GM21360 (cell line): ENCODE results near the gene DUSP6.

ENCODE experiments used
- ATAC-seq: cut with Tn5 transposase; IDR thresholded peaks from one replicate; pipeline ENCODE4 v1.9.1; 2021; ENCODE audit warnings: mild to moderate bottlenecking, moderate library complexity; ENCODE audit not compliant: unreplicated experiment

DUSP6 gene

GRCh38 chr12:89334548-89335169 is 17.6 kb downstream of the DUSP6 start:
- ATAC-seq, result no peak

DNA sequence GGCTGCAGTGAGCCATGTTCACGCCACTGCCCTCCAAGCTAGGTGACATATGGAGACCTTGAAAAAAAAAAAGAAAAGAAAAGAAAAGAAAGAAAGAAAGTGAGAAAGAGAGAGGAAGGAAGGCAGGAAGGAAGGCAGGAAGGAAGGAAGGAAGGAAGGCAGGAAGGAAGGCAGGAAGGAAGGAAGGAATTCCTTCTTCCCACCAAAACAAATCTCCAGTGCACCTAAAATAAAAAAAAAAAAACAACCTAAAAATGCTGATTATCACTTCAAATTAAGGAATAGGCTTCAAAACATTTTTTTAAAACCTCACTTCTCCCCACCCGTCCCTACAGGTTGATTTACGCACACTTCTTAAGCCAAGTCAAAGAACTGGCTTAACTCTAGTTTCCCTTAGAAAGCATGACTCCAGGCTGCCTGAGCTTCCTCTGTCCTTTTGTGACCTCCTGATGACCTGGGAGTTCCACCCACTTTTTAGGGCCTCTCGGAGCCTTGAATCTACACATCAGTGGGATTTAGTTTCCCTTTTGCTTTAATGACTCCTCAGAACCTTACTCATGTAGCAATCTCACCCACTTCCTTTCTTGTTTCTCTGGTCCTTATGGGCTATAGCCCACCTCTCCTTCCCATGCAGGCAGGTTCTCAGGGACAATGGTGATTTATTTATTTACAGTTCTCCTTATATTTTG is 18.6 kb downstream of the DUSP6 start:
- ATAC-seq, result peak; percentile 73

GRCh38 chr12:89328151-89329030 is 23.9 kb downstream of the DUSP6 start:
- ATAC-seq, result no peak

DNA sequence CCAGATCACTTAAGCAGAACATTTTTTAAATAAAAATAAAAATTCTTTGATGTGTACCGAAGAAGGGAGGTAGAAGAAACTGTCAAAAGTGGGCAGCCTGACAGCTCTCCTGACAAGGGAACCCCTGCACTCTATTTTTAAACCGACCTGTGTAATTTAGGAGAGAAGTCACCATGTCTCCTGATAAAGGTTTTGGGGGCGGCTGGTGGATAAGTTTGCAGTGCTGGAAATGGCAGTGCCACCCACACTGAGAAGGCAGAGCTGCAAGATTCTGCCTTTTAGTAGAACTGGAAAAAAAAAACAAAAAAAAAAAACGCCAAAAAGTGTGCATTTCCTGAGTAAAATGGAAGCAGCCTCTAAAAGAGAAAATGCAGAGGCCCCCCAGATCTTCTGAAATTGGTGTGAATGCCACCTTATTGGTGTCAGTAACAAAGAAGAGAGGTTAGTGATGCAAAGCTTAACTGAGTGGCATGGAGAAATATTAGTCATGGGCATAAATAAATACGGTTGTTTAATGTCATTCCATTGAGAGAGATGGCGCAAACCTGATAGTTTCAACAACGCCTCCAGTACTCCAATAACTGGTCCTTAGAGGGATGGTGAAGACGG is 24.7 kb downstream of the DUSP6 start:
- ATAC-seq, result no peak

DNA sequence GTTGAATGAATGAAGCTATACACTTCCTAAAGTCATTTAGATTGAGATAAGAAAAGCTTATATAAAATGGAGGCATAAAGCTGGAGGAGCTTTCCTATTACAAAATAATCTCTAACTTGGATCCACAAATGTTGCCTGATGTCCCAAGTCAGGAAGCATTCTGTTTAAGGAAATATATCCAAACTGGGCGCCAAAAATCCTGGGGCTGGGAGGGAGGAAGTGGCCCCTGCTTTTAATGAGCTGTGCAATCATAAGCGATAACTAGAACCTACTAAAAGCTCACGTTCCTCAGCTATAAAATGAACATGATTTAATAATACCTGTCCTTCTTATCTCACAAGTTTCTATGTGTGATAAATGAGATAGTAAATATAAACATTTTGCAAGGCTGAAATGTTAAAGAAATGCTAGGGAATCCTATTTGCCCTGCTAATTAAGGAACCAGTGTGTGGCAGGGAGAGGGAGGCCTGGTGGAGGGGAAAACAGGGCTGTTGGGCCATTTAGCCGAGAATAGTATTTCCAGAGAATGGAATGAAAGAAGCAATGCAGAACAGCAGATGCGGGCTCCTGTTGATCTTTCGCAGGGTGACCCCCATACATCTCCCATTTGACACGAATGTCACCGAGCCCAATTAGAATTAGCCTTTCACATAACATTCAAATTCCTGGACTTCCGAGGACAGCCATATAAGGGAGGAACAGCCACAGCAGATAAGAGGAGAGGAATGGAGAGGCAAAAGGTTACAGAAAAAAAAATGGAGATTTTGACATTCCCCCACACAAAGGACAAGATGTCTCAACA is 25.9 kb downstream of the DUSP6 start:
- ATAC-seq, result no peak

GRCh38 chr12:89325495-89325894 is 26.8 kb downstream of the DUSP6 start:
- ATAC-seq, result no peak

GRCh38 chr12:89324437-89324836 is 27.9 kb downstream of the DUSP6 start:
- no peak for ATAC-seq

GRCh38 chr12:89323568-89324218 is 28.6 kb downstream of the DUSP6 start:
- no peak for ATAC-seq

GRCh38 chr12:89320735-89321134 is 31.6 kb downstream of the DUSP6 start:
- ATAC-seq, result no peak

DNA sequence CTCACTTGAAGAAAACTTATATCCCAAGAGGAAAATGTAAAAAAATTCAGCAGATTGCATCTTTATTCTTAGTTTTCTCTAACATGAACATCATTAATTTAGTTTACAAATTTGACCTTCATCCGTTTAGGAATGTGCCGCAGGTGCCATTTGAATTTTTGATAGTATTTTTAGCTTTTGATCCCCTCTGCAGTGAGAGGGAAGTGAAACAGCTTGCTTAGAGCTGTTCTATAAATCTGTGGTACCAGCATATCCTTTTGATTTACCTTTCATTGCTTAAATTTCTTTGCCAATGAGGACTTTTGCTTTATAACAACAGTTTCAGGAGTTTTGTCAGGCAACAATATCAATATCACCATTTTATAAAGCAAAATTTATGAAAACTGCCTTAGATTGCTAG is 32.7 kb downstream of the DUSP6 start:
- no peak for ATAC-seq

- ATAC-seq, result no peak
These were observed 33.2 kb downstream of the DUSP6 start for GRCh38 chr12:89319122-89319521.

DNA sequence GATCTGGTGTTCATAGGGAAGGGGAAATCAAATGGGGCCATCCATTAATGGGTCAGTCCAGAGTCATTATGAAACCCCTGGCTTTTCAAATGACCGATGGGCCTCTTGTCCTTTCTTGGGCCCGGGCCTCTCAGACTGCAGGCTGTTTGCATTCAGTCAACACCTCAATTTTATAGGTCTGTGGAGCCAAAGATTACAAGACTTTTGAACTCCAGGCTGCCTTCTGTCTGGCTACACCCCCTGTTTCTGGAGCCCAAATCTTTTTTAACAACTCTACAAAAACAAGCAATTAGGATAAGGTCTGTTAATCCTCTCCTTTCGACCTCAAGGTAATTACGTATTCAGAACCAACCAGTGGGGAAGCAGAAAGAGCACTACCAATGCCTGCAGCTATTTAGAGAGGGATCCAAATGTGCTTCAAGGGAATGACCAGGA is 35.6 kb downstream of the DUSP6 start:
- no peak for ATAC-seq

DNA sequence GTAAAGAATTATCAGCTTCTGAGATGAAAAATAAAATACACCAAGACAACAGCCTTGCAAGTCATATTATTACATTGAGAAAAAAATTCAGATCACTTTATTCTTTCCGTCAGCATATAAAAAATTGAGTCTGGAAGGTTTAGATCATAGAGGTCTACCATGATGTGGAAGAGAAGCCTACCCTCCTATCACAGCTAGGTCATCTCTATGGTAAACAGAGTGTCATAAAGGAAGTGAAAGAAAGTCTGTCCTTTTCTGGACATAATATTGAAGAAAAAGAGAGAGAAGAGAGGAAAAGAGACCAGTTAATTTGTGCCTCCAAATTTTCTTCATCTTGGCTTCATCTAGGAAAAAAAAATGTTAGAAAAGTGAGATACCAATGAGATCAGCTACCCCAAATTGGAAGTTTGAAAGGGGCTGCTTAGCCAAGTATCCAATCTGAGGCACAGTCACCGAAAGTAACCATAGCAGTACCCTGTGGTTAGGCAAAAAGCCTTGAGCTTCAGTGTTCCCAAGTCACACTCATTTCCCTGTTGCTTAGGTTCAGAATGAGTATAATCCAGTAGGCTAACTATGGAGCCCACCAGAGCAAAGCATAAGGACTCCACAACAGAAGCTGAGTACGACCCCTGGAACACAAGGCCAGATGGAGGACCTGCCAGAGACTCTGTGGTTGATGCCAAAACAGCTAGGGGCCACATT is 38.1 kb downstream of the DUSP6 start:
- no peak for ATAC-seq

GRCh38 chr12:89311703-89312293 is 40.5 kb downstream of the DUSP6 start:
- no peak for ATAC-seq

GRCh38 chr12:89309815-89310214 is 42.5 kb downstream of the DUSP6 start:
- no peak for ATAC-seq

- no peak for ATAC-seq
These were observed 42.9 kb downstream of the DUSP6 start for GRCh38 chr12:89309440-89309802.

DNA sequence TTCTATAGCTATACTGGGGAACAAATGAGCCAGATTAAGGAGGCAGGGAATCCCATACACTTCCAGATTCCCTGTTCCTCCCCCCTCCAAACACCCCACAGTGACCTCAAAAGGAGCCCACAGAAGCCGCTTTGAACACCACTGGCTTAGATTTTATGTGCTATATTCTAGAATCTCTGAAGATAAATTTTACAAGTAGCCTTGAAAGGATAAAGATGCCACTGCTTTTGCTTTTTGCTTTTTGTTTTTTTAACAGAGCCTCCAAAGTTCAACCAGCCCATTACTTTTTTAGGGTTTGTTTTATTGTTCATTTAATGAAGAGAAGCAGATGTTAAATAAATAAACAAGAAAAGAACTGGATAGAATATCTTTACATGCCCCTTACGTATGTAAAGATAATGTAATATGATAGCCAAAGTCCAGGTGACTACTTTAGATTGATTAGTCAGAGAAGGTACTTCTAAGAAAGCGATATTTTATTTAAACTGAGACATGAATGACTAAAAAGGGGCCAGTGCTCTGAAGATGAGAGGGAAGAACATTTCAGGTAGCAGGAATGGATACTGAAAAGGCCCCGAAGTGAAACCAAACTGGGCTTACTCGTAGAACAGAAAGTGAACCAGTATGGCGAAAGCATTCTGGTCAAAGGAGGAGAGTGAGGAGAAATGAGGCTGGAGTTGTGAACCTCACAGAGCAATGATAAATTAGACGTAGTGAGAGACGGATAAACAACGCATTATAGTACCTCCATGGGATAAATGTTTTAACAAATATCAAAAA is 44.6 kb downstream of the DUSP6 start:
- ATAC-seq, result no peak

GRCh38 chr12:89306827-89307473 is 45.4 kb downstream of the DUSP6 start:
- no peak for ATAC-seq
